BE2C (cell line): ENCODE results near the gene MSH3.

Experiments
- DNase-seq: peaks from one replicate; pipeline ENCODE4 v3.0.0-alpha.2; 2020
- H3K27me3 ChIP-seq: fragments of 250-450 bp; sonication (Bioruptor Pico); 2 replicates; pipeline ENCODE4 v1.5.1; 2020; ENCODE audit warnings: mild to moderate bottlenecking
- H3K36me3 ChIP-seq: fragments of 250-450 bp; sonication (Bioruptor Pico); 2 replicates; pipeline ENCODE4 v1.5.1; 2020; ENCODE audit warnings: mild to moderate bottlenecking
- H3K4me1 ChIP-seq: fragments of 250-450 bp; sonication (Bioruptor Pico); 2 replicates; pipeline ENCODE4 v1.5.1; 2020
- H3K4me3 ChIP-seq: 2 replicates; pipeline ENCODE4 v1.5.1; 2011; ENCODE audit warnings: low read depth, low read length
- H3K9me3 ChIP-seq: fragments of 250-450 bp; sonication (Bioruptor Pico); 2 replicates; pipeline ENCODE4 v1.5.1; 2020
- TF ChIP-seq, protein P1 (sequence below): IDR thresholded peaks from 2 replicates; pipeline ENCODE4 v1.5.1; 2012; ENCODE audit warnings: mild to moderate bottlenecking, low read depth, low read length

Gene MSH3

DNA sequence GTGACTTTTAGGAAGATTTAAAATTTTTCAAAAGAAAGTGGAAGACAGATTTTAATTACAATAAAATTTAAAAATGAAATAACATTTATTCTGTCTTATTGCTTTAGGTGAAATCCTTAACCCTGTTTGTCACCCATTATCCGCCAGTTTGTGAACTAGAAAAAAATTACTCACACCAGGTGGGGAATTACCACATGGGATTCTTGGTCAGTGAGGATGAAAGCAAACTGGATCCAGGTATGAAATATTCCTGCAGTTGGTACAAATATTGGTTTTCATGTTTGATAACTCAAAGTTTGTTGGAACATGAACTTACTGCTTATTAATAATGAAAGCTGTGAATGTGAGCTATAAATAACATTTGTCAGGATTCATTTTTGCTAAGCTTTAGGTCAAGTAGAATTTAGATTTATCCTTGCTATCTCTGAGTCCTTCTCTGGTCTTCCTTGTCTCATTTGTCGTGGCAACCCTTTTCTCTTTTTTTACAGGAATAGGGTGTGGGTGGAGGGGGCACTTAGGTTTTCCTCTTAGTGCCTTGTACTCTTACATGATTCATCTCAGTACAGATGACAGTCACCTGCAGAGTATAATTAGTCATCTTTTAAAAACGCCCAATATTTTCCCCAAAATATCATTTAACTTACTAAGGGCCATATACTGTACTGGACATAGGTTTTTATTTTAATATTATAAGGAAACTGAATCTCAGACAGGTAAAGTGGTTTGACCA, 210.4 kb downstream of the MSH3 start:
- Histone ChIP-seq H3K27me3 (no peaks in the 10 kb centered on the region), H3K4me1 (no peaks in the 10 kb centered on the region), H3K36me3 (no peaks in the 10 kb centered on the region; the same call in 1 of the 2 replicates), H3K9me3 (no peaks in the 10 kb centered on the region), H3K4me3 (no peak overlapping the region)
- DNase-seq = no peak
- TF ChIP-seq, protein P1, sequence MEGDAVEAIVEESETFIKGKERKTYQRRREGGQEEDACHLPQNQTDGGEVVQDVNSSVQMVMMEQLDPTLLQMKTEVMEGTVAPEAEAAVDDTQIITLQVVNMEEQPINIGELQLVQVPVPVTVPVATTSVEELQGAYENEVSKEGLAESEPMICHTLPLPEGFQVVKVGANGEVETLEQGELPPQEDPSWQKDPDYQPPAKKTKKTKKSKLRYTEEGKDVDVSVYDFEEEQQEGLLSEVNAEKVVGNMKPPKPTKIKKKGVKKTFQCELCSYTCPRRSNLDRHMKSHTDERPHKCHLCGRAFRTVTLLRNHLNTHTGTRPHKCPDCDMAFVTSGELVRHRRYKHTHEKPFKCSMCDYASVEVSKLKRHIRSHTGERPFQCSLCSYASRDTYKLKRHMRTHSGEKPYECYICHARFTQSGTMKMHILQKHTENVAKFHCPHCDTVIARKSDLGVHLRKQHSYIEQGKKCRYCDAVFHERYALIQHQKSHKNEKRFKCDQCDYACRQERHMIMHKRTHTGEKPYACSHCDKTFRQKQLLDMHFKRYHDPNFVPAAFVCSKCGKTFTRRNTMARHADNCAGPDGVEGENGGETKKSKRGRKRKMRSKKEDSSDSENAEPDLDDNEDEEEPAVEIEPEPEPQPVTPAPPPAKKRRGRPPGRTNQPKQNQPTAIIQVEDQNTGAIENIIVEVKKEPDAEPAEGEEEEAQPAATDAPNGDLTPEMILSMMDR = no peak

DNA sequence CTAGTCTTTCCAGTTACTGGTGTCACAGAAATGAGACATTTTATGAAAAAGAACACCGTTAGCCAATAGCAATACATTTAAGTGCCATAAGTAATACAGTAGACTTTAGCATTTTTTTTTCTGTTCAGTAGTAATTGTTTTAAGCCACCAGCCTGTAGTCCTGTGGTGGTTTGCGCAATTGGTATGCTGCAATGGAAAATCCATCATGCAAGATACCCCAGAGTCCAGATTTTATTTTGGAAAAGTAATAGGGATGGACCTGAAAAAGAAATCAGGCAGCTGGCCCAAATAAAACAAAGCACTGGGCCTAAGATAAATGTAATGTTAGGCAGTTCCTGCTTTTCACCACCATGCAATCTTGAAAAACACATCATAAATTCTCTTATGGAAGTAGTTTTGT, 211.1 kb downstream of the MSH3 start:
- no peaks in the 10 kb centered on the region for H3K4me1 ChIP-seq
- H3K27me3 ChIP-seq = no peaks in the 10 kb centered on the region
- no peak for DNase-seq
- TF ChIP-seq, protein P1 = no peak
- no peak overlapping the region for H3K4me3 ChIP-seq
- no peaks in the 10 kb centered on the region; the same call in 1 of the 2 replicates for H3K36me3 ChIP-seq
- H3K9me3 ChIP-seq = no peaks in the 10 kb centered on the region

DNA sequence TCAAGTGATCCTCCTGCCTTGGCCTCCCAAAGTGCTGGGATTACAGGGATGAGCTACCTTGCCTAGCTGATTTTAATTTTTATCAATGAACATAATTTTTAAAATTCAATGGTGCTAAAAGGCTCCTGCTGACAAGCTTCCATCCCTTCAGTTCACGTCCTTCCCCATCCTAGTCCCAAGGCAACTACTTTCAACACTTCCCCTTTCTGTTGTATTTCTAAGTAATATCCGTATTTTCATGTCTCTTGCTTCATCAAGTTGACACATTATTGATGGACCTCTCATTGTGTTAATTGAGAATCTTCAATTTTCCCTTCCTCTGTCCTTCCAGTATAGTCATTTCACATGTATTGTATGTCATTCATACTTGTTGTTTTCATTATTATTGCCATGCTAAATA, 211.9 kb downstream of the MSH3 start:
- no peaks in the 10 kb centered on the region for H3K4me1 ChIP-seq
- no peak for DNase-seq
- no peaks in the 10 kb centered on the region for H3K27me3 ChIP-seq
- no peak overlapping the region for H3K4me3 ChIP-seq
- H3K9me3 ChIP-seq = no peaks in the 10 kb centered on the region
- no peaks in the 10 kb centered on the region; the same call in 1 of the 2 replicates for H3K36me3 ChIP-seq
- TF ChIP-seq, protein P1 = no peak

GRCh38 chr5:80867233-80867632, 212.8 kb downstream of the MSH3 start:
- no peaks in the 10 kb centered on the region for H3K9me3 ChIP-seq
- H3K36me3 ChIP-seq = no peaks in the 10 kb centered on the region; the same call in 1 of the 2 replicates
- H3K4me1 ChIP-seq = no peaks in the 10 kb centered on the region
- H3K27me3 ChIP-seq = no peaks in the 10 kb centered on the region
- no peak overlapping the region for H3K4me3 ChIP-seq
- no peak for DNase-seq
- TF ChIP-seq, protein P1 = no peak

DNA sequence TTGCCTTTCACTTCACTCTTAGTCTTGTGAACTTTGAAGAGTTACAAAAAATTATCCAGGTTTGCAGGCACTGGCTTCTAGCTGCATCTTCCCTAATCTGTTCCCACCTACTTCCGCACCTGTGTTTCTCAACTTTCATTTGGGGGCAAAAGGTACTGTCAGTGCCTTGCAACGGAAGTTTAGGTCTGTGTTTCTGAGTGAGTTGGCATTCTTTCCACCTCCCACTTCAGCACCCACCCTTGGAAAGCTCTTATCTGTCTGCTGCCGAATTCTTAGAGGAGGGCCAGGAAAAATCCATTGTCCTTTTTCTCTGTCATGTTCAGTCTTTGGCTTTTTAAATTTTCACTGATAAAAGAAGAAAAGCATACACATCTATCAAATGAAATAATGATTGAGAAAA, 216.0 kb downstream of the MSH3 start:
- Histone ChIP-seq H3K36me3 (no peaks in the 10 kb centered on the region; the same call in 1 of the 2 replicates), H3K4me3 (no peak overlapping the region), H3K27me3 (no peaks in the 10 kb centered on the region), H3K9me3 (no peaks in the 10 kb centered on the region), H3K4me1 (no peaks in the 10 kb centered on the region)
- DNase-seq = no peak
- TF ChIP-seq, protein P1 = no peak

- no peaks in the 10 kb centered on the region for H3K9me3 ChIP-seq
- no peaks in the 10 kb centered on the region for H3K27me3 ChIP-seq
- no peaks in the 10 kb centered on the region for H3K4me1 ChIP-seq
- DNase-seq = no peak
- no peak overlapping the region for H3K4me3 ChIP-seq
- no peaks in the 10 kb centered on the region for H3K36me3 ChIP-seq
- TF ChIP-seq, protein P1 = no peak
These were observed 217.1 kb downstream of the MSH3 start for GRCh38 chr5:80871541-80871961.
